ENCODE data around the gene LRP1B.

Gene LRP1B

GRCh38 chr2:142112757-142113221 lies 18.0 kb downstream of the LRP1B start:
- TF ChIP-seq CTCF (IDR thresholded peaks at IDR 0.05; ENCODE audit: extremely low read depth, missing control alignments): no peak
- no peak for DNase-seq (ENCODE audit: low spot score)

GRCh38 chr2:142104134-142104758 lies 26.6 kb downstream of the LRP1B start:
- no peak for TF ChIP-seq CTCF (IDR thresholded peaks at IDR 0.05; ENCODE audit: extremely low read depth, missing control alignments)

GRCh38 chr2:142100970-142101369 lies 29.8 kb downstream of the LRP1B start:
- no peak for TF ChIP-seq CTCF (IDR thresholded peaks at IDR 0.05; ENCODE audit: extremely low read depth, missing control alignments)
- no peak for DNase-seq (ENCODE audit: low spot score)

More at GRCh38 chr2:142104134-142104758, 26.6 kb downstream of the LRP1B start:
- no peak for DNase-seq (ENCODE audit: low spot score)

- TF ChIP-seq CTCF (IDR thresholded peaks at IDR 0.05; ENCODE audit: extremely low read depth, missing control alignments): no peak
- no peak for DNase-seq (ENCODE audit: low spot score)
Measured at GRCh38 chr2:142100139-142100873, 30.5 kb downstream of the LRP1B start.

GRCh38 chr2:142097711-142098110 lies 33.1 kb downstream of the LRP1B start:
- no peak for DNase-seq (ENCODE audit: low spot score)
- TF ChIP-seq CTCF (IDR thresholded peaks at IDR 0.05; ENCODE audit: extremely low read depth, missing control alignments): no peak

GRCh38 chr2:142095647-142096046 lies 35.2 kb downstream of the LRP1B start:
- no peak for TF ChIP-seq CTCF (IDR thresholded peaks at IDR 0.05; ENCODE audit: extremely low read depth, missing control alignments)
- no peak for DNase-seq (ENCODE audit: low spot score)

GRCh38 chr2:142094233-142094632 lies 36.6 kb downstream of the LRP1B start:
- TF ChIP-seq CTCF (IDR thresholded peaks at IDR 0.05; ENCODE audit: extremely low read depth, missing control alignments): no peak
- no peak for DNase-seq (ENCODE audit: low spot score)

Data from GM20000 (cell line).